Measurements from ENCODE around the gene B3GALT4. TPM values are rescaled to one million over a fixed set of nuclear protein-coding genes. Genes with fewer than 3 reads are reported as not detected.

B3GALT4 gene
- total RNA-seq, 1 experiment from 2014 or later = 1.9 TPM

DNA sequence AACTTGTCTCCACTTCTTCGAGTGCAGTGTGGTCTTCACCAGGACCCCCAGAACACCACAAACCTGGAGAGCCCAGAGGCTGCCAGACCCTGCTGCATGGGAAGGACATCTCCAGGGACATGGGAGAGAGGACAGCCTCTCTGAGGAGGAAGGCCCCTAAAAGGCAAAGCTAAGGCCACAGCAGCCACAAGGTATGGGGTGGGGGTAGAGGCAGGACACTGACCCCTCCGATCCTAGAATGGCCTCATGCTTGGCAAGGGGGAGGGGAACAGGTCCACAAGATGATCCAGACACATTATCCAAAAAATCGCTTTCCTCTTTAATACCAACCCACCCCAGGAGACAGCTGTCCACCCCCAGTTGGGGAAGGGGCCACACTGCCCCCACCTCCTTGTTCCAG is 1.9 kb downstream of the B3GALT4 start:
- Histone ChIP-seq H3K36me3 (ENCODE audit: control insufficient read depth in 1 of 2, insufficient read depth in 2 of 2, low read length in 2 of 2) (peaks cover 25 to 51% of the 10 kb centered on the region in 2 experiments; a peak in 3 of 4 replicates), H4K20me1 (ENCODE audit: insufficient read depth) (peaks cover 16% of the 10 kb centered on the region), H3K4me1 (ENCODE audit: control insufficient read depth in 1 of 2, insufficient read depth in 2 of 2, low read length in 2 of 2) (peaks cover 39 to 57% of the 10 kb centered on the region in 2 experiments), H3K4me2 (ENCODE audit: low read length) (no peak overlapping the region), H3K79me2 (ENCODE audit: insufficient read depth, low read length) (peaks cover 27% of the 10 kb centered on the region), H3K27me3 (ENCODE audit: insufficient read depth, low read length) (no peaks in the 10 kb centered on the region), H2AFZ (ENCODE audit: low read depth, low read length, poor library complexity, severe bottlenecking) (no peak overlapping the region), H3K9me3 (ENCODE audit: control insufficient read depth in 1 of 2, insufficient read depth in 1 of 2, low read depth in 1 of 2, low read length in 2 of 2) (no peaks in the 10 kb centered on the region), H3K9ac (ENCODE audit: low read length) (no peak overlapping the region), H3K9me2 (ENCODE audit: insufficient read depth) (no peaks in the 10 kb centered on the region), H3K27ac (ENCODE audit: low read depth, low read length) (peak overlapping the region; percentile 82), H3K4me3 (replicated peaks in 1 of 2; ENCODE audit: low read depth in 1 of 2, low read length in 2 of 2) (no peak overlapping the region)
- ATAC-seq (no peak), DNase-seq (ENCODE audit: low read depth, low spot score) (no peak)
- no TSS peak for BruUV-seq (replicated peaks)
- ChIA-PET RAD21 (ENCODE audit: low non-redundant PET in 1 of 2, low total read pairs in 2 of 2, uncharacterized antibody in 2 of 2, unreplicated experiment in 2 of 2) (no interaction called here), POLR2A (interaction anchor here (1.3 to 2.4 kb wide), 2 partner anchors 30 to 39 kb away, joined by 3 to 11 read pairs; no protein-coding TSS in a partner anchor), CTCF (interaction anchor here (1.2 to 1.3 kb wide), 2 partner anchors 10 to 128 kb away, joined by 3 to 5 read pairs; partner anchors contain the start of genes PFDN6 and WDR46)
- intact Hi-C loops (cut with micrococcal nuclease) = loop anchor here (1.0 kb wide), 1 partner anchor 66 kb away; no protein-coding TSS in a partner anchor
- TF ChIP-seq TCF7L2 (IDR thresholded peaks at IDR 0.05; ENCODE audit: borderline replicate concordance, extremely low read depth, insufficient read depth, insufficient read length) = no peak
- no peak for TF ChIP-seq RAD21 (IDR thresholded peaks at IDR 0.05; ENCODE audit: low read depth)
- no peak for TF ChIP-seq SRF (IDR thresholded peaks at IDR 0.05; ENCODE audit: low read depth)
- no peak for TF ChIP-seq ZBTB33 (IDR thresholded peaks at IDR 0.05; ENCODE audit: extremely low read depth, insufficient replicate concordance, low read length)
- TF ChIP-seq, protein P1, sequence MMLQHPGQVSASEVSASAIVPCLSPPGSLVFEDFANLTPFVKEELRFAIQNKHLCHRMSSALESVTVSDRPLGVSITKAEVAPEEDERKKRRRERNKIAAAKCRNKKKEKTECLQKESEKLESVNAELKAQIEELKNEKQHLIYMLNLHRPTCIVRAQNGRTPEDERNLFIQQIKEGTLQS (IDR thresholded peaks at IDR 0.05) = no peak
- no peak for TF ChIP-seq EZH2 (IDR thresholded peaks at IDR 0.05)
- TF ChIP-seq FOSL1 (IDR thresholded peaks at IDR 0.05; ENCODE audit: low read depth) = no peak
- no peak for TF ChIP-seq ZNF274 (IDR thresholded peaks at IDR 0.05; ENCODE audit: low read depth, low read length)
- no peak for TF ChIP-seq MAX (IDR thresholded peaks at IDR 0.05)
- TF ChIP-seq YY1 (IDR thresholded peaks at IDR 0.05; ENCODE audit: extremely low read depth, insufficient replicate concordance, low read depth, low read length) = no peak
- TF ChIP-seq EZH2phosphoT487 (IDR thresholded peaks at IDR 0.05; ENCODE audit: borderline replicate concordance) = no peak
- no peak for TF ChIP-seq REST (IDR thresholded peaks at IDR 0.05; ENCODE audit: low read depth)
- no peak for TF ChIP-seq SIN3A (IDR thresholded peaks at IDR 0.05; ENCODE audit: low read depth)
- TF ChIP-seq ZFX (IDR thresholded peaks at IDR 0.05) = no peak
- no peak for TF ChIP-seq CBX3 (IDR thresholded peaks at IDR 0.05; ENCODE audit: low read depth)
- TF ChIP-seq POLR2A (IDR thresholded peaks at IDR 0.05; ENCODE audit: borderline replicate concordance, extremely low read depth, insufficient read depth, insufficient read length) = no peak
- TF ChIP-seq JUND (IDR thresholded peaks at IDR 0.05) = no peak

Measured in HCT116 (cell line).